Adrenal gland (tissue), 5 donors: ENCODE results near the gene ZNF148.

ENCODE experiments used
- CTCF ChIP-seq, 6 experiments: fragments of 450-650 bp in 4 of 6; fragments of 200-600 bp in 2 of 6; sonication (generic) in 1 of 6; IDR thresholded peaks; 1 replicate in 5 of 6; 2 replicates in 1 of 6; pipeline versions ENCODE4 v1.5.1 to v1.8.0; 2016 to 2021; ENCODE audit warnings: antibody characterized with exemption in 6 of 6, mild to moderate bottlenecking in 2 of 6, moderate library complexity in 1 of 6
- POLR2A ChIP-seq, 2 donors: fragments of 450-650 bp; IDR thresholded peaks; one replicate each; pipeline ENCODE4 v1.6.1; 2017; ENCODE audit warnings: antibody characterized with exemption in 2 of 2, mild to moderate bottlenecking in 2 of 2, moderate library complexity in 1 of 2
- donor health status: DM: no; HTN: no; CAD: no.

- TF ChIP-seq POLR2A (IDR thresholded peaks at IDR 0.05) (no peak), CTCF (IDR thresholded peaks at IDR 0.05) (no peak)
Measured at GRCh38 chr3:125267460-125267859, 107.7 kb downstream of the ZNF148 start.
